Measurements from ENCODE around the gene PRSS1.
A peak's percentile ranks its signal among the peaks of the same experiment; 100 is the strongest.
"Not testable (repeated sequence)": the region's sequence is repeated elsewhere in the genome, so short reads cannot be mapped to it uniquely, and the experiment has no call there.

PRSS1 gene

GRCh38 chr7:142773937-142774744 is 24.9 kb downstream of the PRSS1 start:
- Histone ChIP-seq H3K36me3 (ENCODE audit: insufficient read depth, low read length) (no peaks in the 10 kb centered on the region), H3K9me3 (ENCODE audit: control insufficient read depth, insufficient read depth, low read length) (no peaks in the 10 kb centered on the region), H3K4me1 (ENCODE audit: insufficient read depth, low read length) (no peaks in the 10 kb centered on the region), H3K9ac (ENCODE audit: low read depth, low read length) (no peak overlapping the region)

GRCh38 chr7:142774826-142775225 is 25.6 kb downstream of the PRSS1 start:
- Histone ChIP-seq H3K9ac (ENCODE audit: low read depth, low read length) (no peak overlapping the region), H3K4me1 (ENCODE audit: insufficient read depth, low read length) (no peaks in the 10 kb centered on the region)

GRCh38 chr7:142775351-142776115 is 26.3 kb downstream of the PRSS1 start:
- H3K9me3 ChIP-seq (ENCODE audit: control insufficient read depth, insufficient read depth, low read length); H3K36me3 ChIP-seq (ENCODE audit: insufficient read depth, low read length); H3K4me1 ChIP-seq (ENCODE audit: insufficient read depth, low read length); H3K9ac ChIP-seq (ENCODE audit: low read depth, low read length): not testable (repeated sequence)

More at GRCh38 chr7:142774826-142775225, 25.6 kb downstream of the PRSS1 start:
- Histone ChIP-seq H3K36me3 (ENCODE audit: insufficient read depth, low read length) (no peaks in the 10 kb centered on the region), H3K9me3 (ENCODE audit: control insufficient read depth, insufficient read depth, low read length) (no peaks in the 10 kb centered on the region)

- Histone ChIP-seq H3K9ac (ENCODE audit: low read depth, low read length) (no peak overlapping the region), H3K4me1 (ENCODE audit: insufficient read depth, low read length) (no peaks in the 10 kb centered on the region), H3K36me3 (ENCODE audit: insufficient read depth, low read length) (no peaks in the 10 kb centered on the region), H3K9me3 (ENCODE audit: control insufficient read depth, insufficient read depth, low read length) (no peaks in the 10 kb centered on the region)
Observed at GRCh38 chr7:142776206-142776844, 27.1 kb downstream of the PRSS1 start.

GRCh38 chr7:142776845-142777225 is 27.6 kb downstream of the PRSS1 start:
- not testable (repeated sequence) for H3K9ac ChIP-seq (ENCODE audit: low read depth, low read length); H3K9me3 ChIP-seq (ENCODE audit: control insufficient read depth, insufficient read depth, low read length); H3K4me1 ChIP-seq (ENCODE audit: insufficient read depth, low read length); H3K36me3 ChIP-seq (ENCODE audit: insufficient read depth, low read length)

- no peak overlapping the region for H3K9ac ChIP-seq (ENCODE audit: low read depth, low read length)
- H3K36me3 ChIP-seq (ENCODE audit: insufficient read depth, low read length) = no peaks in the 10 kb centered on the region
- H3K4me1 ChIP-seq (ENCODE audit: insufficient read depth, low read length) = no peaks in the 10 kb centered on the region
- H3K9me3 ChIP-seq (ENCODE audit: control insufficient read depth, insufficient read depth, low read length) = no peaks in the 10 kb centered on the region
Observed at GRCh38 chr7:142777318-142777717, 28.0 kb downstream of the PRSS1 start.

GRCh38 chr7:142782922-142783900 is 33.9 kb downstream of the PRSS1 start:
- peak overlapping the region; percentile 56; the same call in 1 of the 2 replicates for H3K9ac ChIP-seq (ENCODE audit: low read depth, low read length)

GRCh38 chr7:142784096-142784495 is 34.8 kb downstream of the PRSS1 start:
- no peaks in the 10 kb centered on the region for H3K4me1 ChIP-seq (ENCODE audit: insufficient read depth, low read length)
- no peaks in the 10 kb centered on the region for H3K9me3 ChIP-seq (ENCODE audit: control insufficient read depth, insufficient read depth, low read length)
- H3K36me3 ChIP-seq (ENCODE audit: insufficient read depth, low read length) = no peaks in the 10 kb centered on the region
- no peak overlapping the region for H3K9ac ChIP-seq (ENCODE audit: low read depth, low read length)

More at GRCh38 chr7:142782922-142783900, 33.9 kb downstream of the PRSS1 start:
- Histone ChIP-seq H3K4me1 (ENCODE audit: insufficient read depth, low read length) (no peaks in the 10 kb centered on the region), H3K9me3 (ENCODE audit: control insufficient read depth, insufficient read depth, low read length) (no peaks in the 10 kb centered on the region), H3K36me3 (ENCODE audit: insufficient read depth, low read length) (no peaks in the 10 kb centered on the region)

- Histone ChIP-seq H3K4me1 (ENCODE audit: insufficient read depth, low read length) (no peaks in the 10 kb centered on the region), H3K9me3 (ENCODE audit: control insufficient read depth, insufficient read depth, low read length) (no peaks in the 10 kb centered on the region), H3K9ac (ENCODE audit: low read depth, low read length) (no peak overlapping the region), H3K36me3 (ENCODE audit: insufficient read depth, low read length) (no peaks in the 10 kb centered on the region)
Observed at GRCh38 chr7:142784716-142785115, 35.4 kb downstream of the PRSS1 start.

- Histone ChIP-seq H3K9ac (ENCODE audit: low read depth, low read length) (no peak overlapping the region), H3K4me1 (ENCODE audit: insufficient read depth, low read length) (no peaks in the 10 kb centered on the region)
Observed at GRCh38 chr7:142785841-142786250, 36.6 kb downstream of the PRSS1 start.

GRCh38 chr7:142787034-142787768 is 37.9 kb downstream of the PRSS1 start:
- Histone ChIP-seq H3K4me1 (ENCODE audit: insufficient read depth, low read length) (no peaks in the 10 kb centered on the region), H3K36me3 (ENCODE audit: insufficient read depth, low read length) (no peaks in the 10 kb centered on the region), H3K9ac (ENCODE audit: low read depth, low read length) (no peak overlapping the region), H3K9me3 (ENCODE audit: control insufficient read depth, insufficient read depth, low read length) (no peaks in the 10 kb centered on the region)

More at GRCh38 chr7:142785841-142786250, 36.6 kb downstream of the PRSS1 start:
- H3K36me3 ChIP-seq (ENCODE audit: insufficient read depth, low read length) = no peaks in the 10 kb centered on the region
- no peaks in the 10 kb centered on the region for H3K9me3 ChIP-seq (ENCODE audit: control insufficient read depth, insufficient read depth, low read length)

GRCh38 chr7:142787783-142788182 is 38.5 kb downstream of the PRSS1 start:
- no peaks in the 10 kb centered on the region for H3K36me3 ChIP-seq (ENCODE audit: insufficient read depth, low read length)
- H3K4me1 ChIP-seq (ENCODE audit: insufficient read depth, low read length) = no peaks in the 10 kb centered on the region
- H3K9ac ChIP-seq (ENCODE audit: low read depth, low read length) = no peak overlapping the region
- H3K9me3 ChIP-seq (ENCODE audit: control insufficient read depth, insufficient read depth, low read length) = no peaks in the 10 kb centered on the region
